Loucy (cell line): Measurements from ENCODE around the gene KDM4B.

Experiments
- CTCF ChIP-seq: fragments of 200-600 bp; sonication (generic); conservative IDR thresholded peaks from 2 replicates; pipeline ENCODE4 v1.5.1; 2014; ENCODE audit warnings: mild to moderate bottlenecking, antibody characterized with exemption, low read length
- EZH2phosphoT487 ChIP-seq: fragments of 200-600 bp; IDR thresholded peaks from 2 replicates; pipeline ENCODE4 v1.6.1; 2018; ENCODE audit warnings: antibody characterized with exemption, mild to moderate bottlenecking, moderate library complexity, borderline replicate concordance

GRCh38 chr19:5110546-5110945 lies 141.6 kb downstream of the KDM4B start:
- TF ChIP-seq CTCF, result no peak
- no peak for TF ChIP-seq EZH2phosphoT487
